IPS-18c (cell line): ENCODE measurements around the gene FBXL15.
A peak's percentile ranks its signal among the peaks of the same experiment; 100 is the strongest.
"Not testable (repeated sequence)": the region's sequence is repeated elsewhere in the genome, so short reads cannot be mapped to it uniquely, and the experiment has no call there.

Source experiments
- H3K4me3 ChIP-seq: 2 replicates; pipeline ENCODE4 v1.7.0; 2013; ENCODE audit warnings: low read depth, mild to moderate bottlenecking, low read length, moderate library complexity; ENCODE audit not compliant: insufficient read depth
- H3K9me3 ChIP-seq: one replicate; pipeline ENCODE4 v1.6.1; 2013; ENCODE audit warnings: mild to moderate bottlenecking, low read length, moderate library complexity; ENCODE audit not compliant: control insufficient read depth, insufficient read depth

Gene FBXL15

DNA sequence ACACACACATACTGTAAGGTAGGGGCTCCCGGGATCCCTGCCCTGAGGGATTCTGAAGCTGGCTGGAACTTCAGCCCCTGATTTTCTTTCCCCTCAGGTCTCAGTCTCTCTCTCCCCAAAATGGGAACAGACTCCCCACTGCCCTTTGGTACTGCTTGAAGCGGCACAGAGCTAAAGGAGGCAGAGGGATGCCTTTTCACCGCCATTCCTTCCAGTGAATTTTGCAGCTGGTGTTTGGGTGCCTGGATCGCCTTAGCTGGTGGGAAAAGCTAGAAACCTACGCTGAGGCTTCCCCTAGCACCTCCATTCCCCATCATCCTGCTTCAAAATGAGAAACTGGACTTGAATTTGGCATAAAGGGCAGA, 14.5 kb downstream of the FBXL15 start:
- no peaks in the 10 kb centered on the region for H3K9me3 ChIP-seq
- H3K4me3 ChIP-seq = peak overlapping the region; percentile 9; the same call in 1 of the 2 replicates

GRCh38 chr10:102435529-102436233, 15.0 kb downstream of the FBXL15 start:
- H3K4me3 ChIP-seq = no peak overlapping the region; the same call in 1 of the 2 replicates
- H3K9me3 ChIP-seq = no peaks in the 10 kb centered on the region

DNA sequence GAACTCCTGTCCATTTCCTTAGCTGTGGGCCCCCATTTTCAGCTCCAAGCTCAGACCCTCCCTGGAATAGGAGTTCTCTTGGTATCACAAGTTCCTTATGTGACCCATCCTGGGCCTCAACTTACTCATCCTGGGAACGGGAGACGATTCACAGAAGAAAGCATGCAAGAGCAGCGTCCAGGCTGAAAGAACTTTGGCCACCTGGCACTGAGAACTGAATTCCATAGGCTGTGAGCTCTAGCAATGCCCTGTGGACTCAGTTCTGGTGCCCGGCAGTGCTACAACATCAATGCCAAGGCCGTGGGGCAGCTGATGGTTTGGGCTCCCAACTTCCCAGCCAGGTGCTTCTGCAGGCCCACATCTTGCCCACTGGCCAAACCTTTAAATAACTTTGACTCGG, 15.7 kb downstream of the FBXL15 start:
- no peaks in the 10 kb centered on the region for H3K9me3 ChIP-seq
- H3K4me3 ChIP-seq = no peak overlapping the region

DNA sequence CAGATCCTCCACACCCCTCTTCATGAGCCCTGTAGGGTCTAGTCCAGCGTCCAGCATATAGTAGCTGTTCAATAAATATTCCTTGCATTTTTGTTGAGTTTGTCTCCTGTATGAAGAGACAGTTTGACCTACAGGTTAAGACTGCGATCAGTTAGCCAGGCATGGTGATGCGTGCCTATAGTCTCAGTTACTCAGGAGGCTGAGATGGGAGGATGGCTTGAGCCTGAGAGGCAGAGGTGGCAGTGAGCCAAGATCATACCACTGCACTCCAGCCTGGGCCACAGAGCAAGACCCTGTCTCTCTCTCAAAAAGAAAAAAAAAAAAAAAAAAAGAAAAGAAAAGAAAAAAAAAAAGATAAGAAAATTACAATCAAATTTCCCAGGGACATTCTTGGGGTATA, 16.9 kb downstream of the FBXL15 start:
- H3K9me3 ChIP-seq = no peaks in the 10 kb centered on the region
- H3K4me3 ChIP-seq = no peak overlapping the region

- H3K4me3 ChIP-seq = no peak overlapping the region
- no peaks in the 10 kb centered on the region for H3K9me3 ChIP-seq
Measured at GRCh38 chr10:102438374-102438773, 17.7 kb downstream of the FBXL15 start.

GRCh38 chr10:102444851-102445250, 24.2 kb downstream of the FBXL15 start:
- Histone ChIP-seq H3K4me3 (no peak overlapping the region), H3K9me3 (no peaks in the 10 kb centered on the region)

- Histone ChIP-seq H3K9me3 (no peaks in the 10 kb centered on the region), H3K4me3 (peak overlapping the region; percentile 89)
Measured at GRCh38 chr10:102449321-102450123, 28.9 kb downstream of the FBXL15 start.

GRCh38 chr10:102450124-102450373, 29.4 kb downstream of the FBXL15 start:
- Histone ChIP-seq H3K9me3 (no peaks in the 10 kb centered on the region), H3K4me3 (peak overlapping the region; percentile 89)

DNA sequence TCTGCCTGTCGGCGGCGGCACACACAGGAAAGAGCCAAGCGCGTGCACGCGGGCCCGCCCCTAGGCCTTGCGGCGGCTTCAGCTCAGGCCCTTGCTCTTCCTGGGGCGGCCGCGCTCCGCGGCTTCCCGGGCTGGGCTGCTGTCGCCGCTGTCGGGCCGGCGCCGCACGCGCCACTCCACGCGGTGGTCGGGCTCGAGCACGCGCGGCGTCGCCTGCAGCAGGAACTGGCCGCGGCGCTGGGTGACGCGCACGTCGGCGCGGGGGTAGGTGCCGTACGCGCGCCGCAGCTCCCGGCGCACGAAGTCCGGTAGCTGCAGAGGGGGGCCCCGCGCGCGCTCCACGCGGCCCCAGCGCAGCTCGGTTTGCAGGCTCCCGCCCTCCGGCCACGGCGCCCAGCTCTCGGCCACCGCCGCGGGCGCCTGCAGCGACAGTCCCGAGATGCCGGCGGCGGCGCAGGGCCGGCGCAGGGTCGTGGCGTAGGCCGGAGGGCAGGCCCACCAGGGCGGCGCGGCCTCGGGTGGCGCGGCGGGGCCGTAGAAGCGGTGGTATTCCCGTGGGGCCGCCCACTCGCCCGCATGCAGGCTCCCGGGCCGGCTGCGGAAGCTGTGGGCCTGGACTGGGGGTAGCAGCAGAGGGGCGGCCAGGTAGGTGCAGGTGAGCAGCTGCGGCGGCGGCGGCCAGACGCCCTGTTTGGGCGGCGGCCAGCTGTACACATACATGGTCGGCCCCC, 29.9 kb downstream of the FBXL15 start:
- Histone ChIP-seq H3K4me3 (peak overlapping the region; percentile 89), H3K9me3 (no peaks in the 10 kb centered on the region)

- peak within 1 kb of the TSS; percentile 89 for H3K4me3 ChIP-seq
Measured at GRCh38 chr10:102451105-102451969, 30.7 kb downstream of the FBXL15 start, which contains the start of gene C10orf95. TSS of gene C10orf95 (minus strand) at chr10:102451543. CDS start at chr10:102451093, 450 bp downstream.

GRCh38 chr10:102452672-102453340, 32.2 kb downstream of the FBXL15 start:
- no peaks in the 10 kb centered on the region for H3K9me3 ChIP-seq
- no peak overlapping the region for H3K4me3 ChIP-seq

More at GRCh38 chr10:102451105-102451969, 30.7 kb downstream of the FBXL15 start, which contains the start of gene C10orf95:
- no peaks in the 10 kb centered on the region for H3K9me3 ChIP-seq

DNA sequence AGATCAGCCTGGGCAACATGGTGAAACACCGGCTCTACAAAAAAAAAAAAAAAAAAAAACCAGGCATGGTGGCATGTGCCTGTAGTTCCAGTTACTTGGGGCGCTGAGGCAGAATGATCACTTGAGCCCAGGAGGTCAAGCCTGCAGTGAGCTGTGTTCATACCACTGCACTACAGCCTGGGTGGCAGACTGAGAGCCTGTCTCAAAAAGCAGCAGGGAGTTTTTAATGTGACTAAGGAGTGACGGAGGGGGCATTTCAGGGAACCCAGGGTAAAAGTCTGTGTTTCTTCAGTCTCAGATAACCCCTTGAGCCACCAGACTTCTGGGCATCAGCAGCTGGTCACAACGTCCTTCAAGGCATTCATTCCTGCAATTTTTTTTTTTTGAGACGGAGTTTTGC, 32.9 kb downstream of the FBXL15 start:
- Histone ChIP-seq H3K4me3 (peak overlapping the region; percentile 31), H3K9me3 (no peaks in the 10 kb centered on the region)

GRCh38 chr10:102454662-102455487, 34.2 kb downstream of the FBXL15 start:
- H3K4me3 ChIP-seq, H3K9me3 ChIP-seq: not testable (repeated sequence)

DNA sequence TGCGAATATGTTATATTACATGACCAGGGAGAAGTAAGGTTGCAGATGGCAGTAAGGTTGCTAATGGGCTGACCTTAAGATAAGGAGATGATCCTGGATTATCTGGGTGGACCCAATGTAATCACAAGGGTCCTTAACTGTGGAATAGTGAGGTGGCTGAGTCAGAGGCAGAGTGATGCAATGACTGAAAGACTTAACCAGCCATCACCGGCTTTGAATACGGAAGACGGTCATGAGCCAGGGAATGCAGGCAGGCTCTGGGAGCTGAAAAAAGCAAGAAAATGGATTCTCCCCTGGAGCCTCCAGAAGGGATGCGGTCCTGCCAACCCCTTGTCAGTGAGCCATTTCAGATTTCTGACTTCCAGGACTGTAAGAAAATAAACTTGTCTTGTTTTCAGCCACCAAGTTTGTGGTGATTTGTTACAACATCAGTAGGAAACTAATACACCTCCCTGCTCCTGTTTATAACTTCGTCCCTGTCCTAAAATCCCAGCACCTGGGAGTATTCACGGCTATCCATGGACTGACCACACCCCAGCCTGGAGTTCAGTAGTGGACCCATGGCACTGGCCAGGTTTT, 35.3 kb downstream of the FBXL15 start:
- H3K9me3 ChIP-seq = no peaks in the 10 kb centered on the region
- H3K4me3 ChIP-seq = no peak overlapping the region

DNA sequence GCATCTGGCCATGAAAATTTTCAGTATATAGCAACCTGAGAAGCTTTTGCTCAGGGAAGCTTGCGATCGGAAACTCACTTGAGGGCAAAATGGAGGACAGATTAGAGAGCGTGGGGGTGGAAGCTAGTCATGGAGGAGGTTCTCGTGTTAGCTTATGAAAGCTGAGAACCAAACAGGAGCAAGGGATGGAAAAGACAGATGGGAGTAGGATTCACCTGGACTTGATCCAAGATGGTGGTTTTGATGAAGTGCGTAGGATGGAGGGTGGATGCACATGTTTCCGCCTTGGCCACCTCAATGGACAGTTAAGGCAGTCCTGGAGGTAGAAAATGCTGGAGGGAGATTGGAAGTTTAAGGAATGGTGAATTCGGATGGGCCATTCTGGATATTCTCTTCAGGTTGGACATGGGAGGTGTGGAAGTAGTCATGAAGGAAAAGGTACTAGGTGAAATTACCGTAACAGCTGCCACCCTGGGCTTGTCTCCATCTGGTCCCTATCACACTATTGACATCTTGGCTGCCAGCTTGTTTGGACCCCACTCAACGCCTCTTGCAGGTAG, 37.0 kb downstream of the FBXL15 start:
- H3K9me3 ChIP-seq = no peaks in the 10 kb centered on the region
- no peak overlapping the region for H3K4me3 ChIP-seq
